Ovary (tissue), 9 donors: ENCODE measurements around the gene POC1A. TPM values are rescaled to one million over a fixed set of nuclear protein-coding genes. Genes with fewer than 3 reads are reported as not detected.

Experiments used
- DNase-seq, 5 donors: peaks; one replicate each; pipeline ENCODE4 v3.0.0-alpha.2; 2019 to 2020
- H3K27ac ChIP-seq, 2 donors: fragments of 200-600 bp; one replicate each; pipeline versions ENCODE4 v1.5.1 to v1.8.0; 2019 to 2022
- H3K27me3 ChIP-seq: fragments of 200-600 bp; one replicate; pipeline ENCODE4 v1.8.0; 2022
- H3K36me3 ChIP-seq: fragments of 200-600 bp; sonication (generic); one replicate; pipeline ENCODE4 v1.5.1; 2019
- H3K4me1 ChIP-seq: one replicate; pipeline ENCODE4 v1.8.1; 2013; ENCODE audit warnings: mild to moderate bottlenecking, moderate library complexity; ENCODE audit not compliant: insufficient read depth
- H3K4me3 ChIP-seq: fragments of 200-600 bp; sonication (generic); one replicate; pipeline ENCODE4 v1.5.1; 2017
- H3K9me3 ChIP-seq, 2 donors: fragments of 200-600 bp in 1 of 2; sonication (generic) in 1 of 2; one replicate each; pipeline versions ENCODE4 v1.5.1 to v1.8.1; 2013 to 2019; ENCODE audit warnings: mild to moderate bottlenecking in 1 of 2, moderate library complexity in 1 of 2
- EP300 ChIP-seq: sonication (generic); formaldehyde crosslinking; IDR thresholded peaks from one replicate; pipeline ENCODE4 v1.6.1; 2017; ENCODE audit warnings: antibody characterized with exemption
- POLR2A ChIP-seq: fragments of 450-650 bp; IDR thresholded peaks from one replicate; pipeline ENCODE4 v1.6.1; 2017; ENCODE audit warnings: antibody characterized with exemption, mild to moderate bottlenecking, moderate library complexity
- WGBS, 3 donors: extraction: QIAGEN DNeasy Blood & Tissue Kit in 1 of 3; methylation state at CpG; one replicate each; pipeline versions ENCODE4 v1.1.5 to v1.1.7; 2013 to 2017; 5-methylcytosine and 5-hydroxymethylcytosine counted together
- intact Hi-C, 4 donors: fragments of 100-400 bp; cut with DNase I; formaldehyde crosslinking; loops; one replicate each; pipeline versions ENCODE4 v1.11.0 to v1.15.1; 2022 to 2023
- polyA plus RNA-seq, 2 donors: library from polyadenylated mRNA; stranded (reverse); fragments of 200-250 nt in 1 of 2; fragments of 350-450 nt in 1 of 2; fragmentation: Illumina TruSeq in 1 of 2; extraction: RNeasy Lipid Tissue Mini Kit (QIAGEN cat#74804) in 1 of 2; gene quantifications; one replicate each; pipeline ENCODE4 v1.2.3, GENCODE V29; 2013 to 2014
- total RNA-seq, 7 donors: library from RNA; depleted of rRNA in 2 of 7; stranded (reverse); fragments of >200 nt in 2 of 7; fragmentation: NEBNext Ultra II Directional in 3 of 7; extraction: Animal tissue kit (Norgen Biotek cat#: 25700) in 3 of 7; gene quantifications; one replicate each; pipeline versions ENCODE4 v1.1.0 to v1.2.4, GENCODE V29; 2016 to 2023
- TF ChIP-seq, protein P1 (sequence below), 3 donors: fragments of 450-650 bp in 2 of 3; fragments of 200-600 bp in 1 of 3; IDR thresholded peaks; one replicate each; pipeline versions ENCODE4 v1.5.1 to v1.8.0; 2016 to 2022; ENCODE audit warnings: antibody characterized with exemption in 3 of 3, mild to moderate bottlenecking in 1 of 3
- donor health status: DM: no; HTN: no; CAD: no; lungs with moderate emphysema.
- donor health status: DM: no; HTN: no; CAD: no.
- donor health status: Bipolar disorder and iron deficiency.
- donor health status: DM: yes; HTN: yes; CAD: no.
- donor health status: DM: no; HTN: no; CAD: no.
- donor health status: DM: yes; HTN: yes; CAD: no.

The POC1A gene
- total and polyA plus RNA-seq, 9 donors = 0.53 to 1.8 (median 1.3) TPM

DNA sequence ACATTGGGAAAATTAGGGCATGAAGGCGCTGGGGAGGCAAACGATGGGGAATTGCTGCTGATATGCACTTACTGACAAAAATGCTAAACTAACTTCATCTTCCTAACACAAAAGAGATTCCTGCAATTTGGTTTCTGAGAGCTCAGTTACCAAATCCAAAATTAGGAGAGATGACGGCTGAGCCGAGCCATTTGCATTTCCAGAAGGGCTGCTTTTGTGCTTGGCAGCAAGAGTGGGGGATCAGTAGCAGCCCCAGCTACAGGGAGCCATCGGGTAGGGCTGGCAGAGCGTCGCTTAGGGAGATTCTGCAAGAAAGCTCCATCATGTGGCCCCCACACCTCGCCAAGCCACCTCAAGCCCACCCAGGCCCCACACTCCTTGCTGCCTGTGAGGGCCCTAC lies 81.8 kb downstream of the POC1A start:
- intact Hi-C loops = no loop called here
- no peak overlapping the region for H3K4me3 ChIP-seq
- 92 to 93% (median 93%) methylated on average over 8 of the region's 8 CpGs for WGBS, 3 donors
- H3K36me3 ChIP-seq = no peaks in the 10 kb centered on the region
- no peaks in the 10 kb centered on the region for H3K27me3 ChIP-seq
- no peak overlapping the region for H3K27ac ChIP-seq
- H3K4me1 ChIP-seq = peaks cover 6% of the 10 kb centered on the region
- H3K9me3 ChIP-seq = no peaks in the 10 kb centered on the region
- TF ChIP-seq EP300 = no peak
- TF ChIP-seq, protein P1, sequence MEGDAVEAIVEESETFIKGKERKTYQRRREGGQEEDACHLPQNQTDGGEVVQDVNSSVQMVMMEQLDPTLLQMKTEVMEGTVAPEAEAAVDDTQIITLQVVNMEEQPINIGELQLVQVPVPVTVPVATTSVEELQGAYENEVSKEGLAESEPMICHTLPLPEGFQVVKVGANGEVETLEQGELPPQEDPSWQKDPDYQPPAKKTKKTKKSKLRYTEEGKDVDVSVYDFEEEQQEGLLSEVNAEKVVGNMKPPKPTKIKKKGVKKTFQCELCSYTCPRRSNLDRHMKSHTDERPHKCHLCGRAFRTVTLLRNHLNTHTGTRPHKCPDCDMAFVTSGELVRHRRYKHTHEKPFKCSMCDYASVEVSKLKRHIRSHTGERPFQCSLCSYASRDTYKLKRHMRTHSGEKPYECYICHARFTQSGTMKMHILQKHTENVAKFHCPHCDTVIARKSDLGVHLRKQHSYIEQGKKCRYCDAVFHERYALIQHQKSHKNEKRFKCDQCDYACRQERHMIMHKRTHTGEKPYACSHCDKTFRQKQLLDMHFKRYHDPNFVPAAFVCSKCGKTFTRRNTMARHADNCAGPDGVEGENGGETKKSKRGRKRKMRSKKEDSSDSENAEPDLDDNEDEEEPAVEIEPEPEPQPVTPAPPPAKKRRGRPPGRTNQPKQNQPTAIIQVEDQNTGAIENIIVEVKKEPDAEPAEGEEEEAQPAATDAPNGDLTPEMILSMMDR (IDR thresholded peaks at IDR 0.05) = no peak
- no peak for TF ChIP-seq POLR2A
- no peak for DNase-seq

DNA sequence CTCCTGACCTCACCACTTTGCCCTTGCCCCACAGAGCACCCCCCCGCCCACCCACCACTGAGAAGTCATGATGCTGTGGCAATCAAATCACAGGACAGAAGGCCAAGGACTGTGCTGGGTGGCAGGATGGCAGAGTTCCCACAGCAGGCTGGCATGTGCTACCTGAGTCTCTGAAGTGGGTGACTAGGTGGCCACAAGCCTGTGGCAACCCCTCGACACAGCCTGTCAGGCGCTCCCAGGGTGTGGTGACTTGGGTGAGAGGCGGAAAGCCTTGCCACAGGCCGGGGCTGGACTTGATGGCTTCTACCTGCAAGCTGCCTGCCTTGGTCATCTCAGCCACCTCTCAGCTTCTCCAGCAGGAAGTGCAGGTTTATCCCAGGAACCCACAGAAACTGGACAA lies 82.2 kb downstream of the POC1A start:
- Histone ChIP-seq H3K4me1 (peaks cover 2% of the 10 kb centered on the region), H3K9me3 (no peaks in the 10 kb centered on the region), H3K4me3 (no peak overlapping the region), H3K27me3 (no peaks in the 10 kb centered on the region), H3K36me3 (no peaks in the 10 kb centered on the region), H3K27ac (no peak overlapping the region)
- DNase-seq = no peak
- WGBS, 3 donors = 95 to 98% (median 98%) methylated on average over 4 to 5 of the region's 5 CpGs
- TF ChIP-seq, protein P1 (IDR thresholded peaks at IDR 0.05) = no peak
- TF ChIP-seq EP300 (no peak), POLR2A (no peak)
- intact Hi-C loops = no loop called here

DNA sequence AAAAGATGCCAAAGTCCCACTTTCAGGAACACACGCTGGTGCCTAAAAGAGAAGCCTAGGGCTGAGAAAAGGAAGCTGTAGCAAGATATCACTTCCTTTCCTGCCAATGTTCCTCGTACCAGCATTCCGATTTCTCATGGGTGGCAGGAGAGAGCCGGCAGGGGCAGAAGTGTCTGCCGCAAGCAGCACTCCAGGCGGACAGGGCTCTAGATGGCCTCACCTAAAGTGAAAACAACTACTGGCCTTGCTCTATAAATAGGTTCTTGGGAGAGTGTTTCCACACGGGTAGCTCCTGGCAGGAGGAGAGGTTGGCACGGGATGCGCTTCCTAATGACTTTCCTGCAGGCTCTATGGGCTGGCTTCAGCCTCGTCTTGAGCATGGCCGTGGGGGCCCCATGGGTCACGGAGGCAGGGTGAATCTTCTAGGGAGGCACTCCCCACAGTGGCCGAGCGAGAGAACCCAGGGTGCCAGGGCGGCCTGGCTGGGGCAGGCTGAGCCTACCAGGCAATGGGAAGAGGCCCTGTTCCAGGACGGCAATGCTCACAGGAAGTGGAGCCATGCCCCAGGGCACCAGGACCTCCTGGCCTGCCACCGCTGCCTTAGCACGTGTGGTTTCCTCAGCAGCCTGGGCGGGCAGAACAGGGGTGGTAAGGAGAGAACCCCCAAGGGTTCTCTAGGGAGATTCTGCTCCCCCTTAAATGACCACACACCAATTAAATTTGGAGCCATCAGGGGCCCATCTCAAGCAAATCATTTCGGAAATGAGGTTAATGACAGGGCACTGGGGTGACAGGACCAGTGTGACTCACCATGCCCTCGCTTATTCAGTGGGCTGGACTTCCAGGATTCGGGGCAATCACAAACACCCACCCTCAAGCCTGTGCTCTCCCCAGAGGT lies 83.2 kb downstream of the POC1A start:
- 68 to 79% (median 68%) methylated on average over 22 of the region's 22 CpGs for WGBS, 3 donors
- no peak for TF ChIP-seq POLR2A
- TF ChIP-seq, protein P1 (IDR thresholded peaks at IDR 0.05) = no peak
- no peaks in the 10 kb centered on the region for H3K4me1 ChIP-seq
- no peak overlapping the region for H3K27ac ChIP-seq
- H3K36me3 ChIP-seq = no peaks in the 10 kb centered on the region
- intact Hi-C loops = no loop called here
- no peak overlapping the region for H3K4me3 ChIP-seq
- H3K9me3 ChIP-seq = no peaks in the 10 kb centered on the region
- DNase-seq = no peak
- no peaks in the 10 kb centered on the region for H3K27me3 ChIP-seq

DNA sequence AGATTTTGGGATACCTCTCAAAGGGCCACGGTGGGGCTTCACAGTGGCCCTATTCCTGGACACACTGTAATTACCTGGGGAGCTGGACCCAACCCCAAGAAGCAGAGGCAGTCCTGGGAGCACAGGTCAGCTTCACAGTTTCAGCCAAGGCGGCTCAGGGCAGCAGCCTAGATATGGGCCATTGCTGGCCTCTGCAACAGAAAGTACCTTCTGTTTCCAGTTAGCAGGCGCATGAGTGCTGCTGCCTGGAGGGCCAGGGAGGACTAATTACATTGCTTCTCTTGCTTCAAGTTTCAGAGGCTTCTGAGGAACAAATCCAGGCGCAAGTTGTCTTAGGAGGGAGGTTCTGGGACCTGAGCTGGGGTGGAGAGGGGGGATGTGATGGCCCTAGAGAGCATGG lies 84.4 kb downstream of the POC1A start:
- Histone ChIP-seq H3K4me3 (no peak overlapping the region), H3K27me3 (no peaks in the 10 kb centered on the region), H3K9me3 (no peaks in the 10 kb centered on the region), H3K36me3 (no peaks in the 10 kb centered on the region), H3K27ac (no peak overlapping the region), H3K4me1 (no peaks in the 10 kb centered on the region)
- DNase-seq = no peak
- WGBS, 3 donors = 94 to 98% (median 95%) methylated on average over 3 to 4 of the region's 4 CpGs
- no peak for TF ChIP-seq EP300
- TF ChIP-seq, protein P1 (IDR thresholded peaks at IDR 0.05) = no peak
- TF ChIP-seq POLR2A = no peak
- intact Hi-C loops = no loop called here
